K562 (cell line): ENCODE data around the gene LIMS1. TPM values are rescaled to one million over a fixed set of nuclear protein-coding genes. Genes with fewer than 3 reads are reported as not detected.

Source experiments
- ATAC-seq: fragments of 200-7000 bp; cut with Tn5 transposase; 3 replicates; pipeline ENCODE4 v1.9.1; 2020; ENCODE audit warnings: moderate library complexity
- BruUV-seq: library from RNA; stranded (reverse); fragments of 400-500 nt; replicated peaks from 2 replicates; lab custom pipeline; 2021; lab: Mats Ljungman, UMichigan
- CTCF ChIA-PET: fragments of 300-600 bp; formaldehyde crosslinking; extraction: SDS; loops from one replicate; lab custom pipeline; 2021; ENCODE audit warnings: low intra/inter-chr PET ratio; lab: Yijun Ruan, JAX
- POLR2A ChIA-PET: fragments of 300-600, 350-650 bp; sonication (Branson Sonifier 250); formaldehyde crosslinking; extraction: SDS; loops from one replicate; lab custom pipeline; 2021; ENCODE audit warnings: antibody characterized with exemption, inconsistent platforms; lab: Yijun Ruan, JAX
- DNase-seq, 4 experiments: peaks; one replicate each; pipeline versions ENCODE4 v3.0.0 to v3.0.0-alpha.2; 2011 to 2018; ENCODE audit warnings: low spot score in 3 of 4, mixed read lengths in 3 of 4; ENCODE audit errors: extremely low read depth in 1 of 4
- FAIRE-seq: peaks from 2 replicates; lab custom pipeline; 2011; peaks lifted over from hg19 to GRCh38; lab: Jason Lieb, UNC
- H2AFZ ChIP-seq: 2 replicates; pipeline ENCODE4 v1.6.0; 2011; ENCODE audit warnings: low read depth, low read length, control low read depth, inconsistent platforms
- H3K27ac ChIP-seq: fragments of 200-600 bp; 3 replicates; pipeline ENCODE4 v1.8.0; 2011; ENCODE audit warnings: low read depth, mild to moderate bottlenecking, control low read depth, inconsistent platforms, low read length, moderate library complexity, mixed read lengths; ENCODE audit errors: extremely low read depth
- H3K27me3 ChIP-seq, 2 experiments: fragments of 300-600 bp in 1 of 2; 2 replicates in 1 of 2; 3 replicates in 1 of 2; pipeline versions ENCODE4 v1.6.0 to v1.8.0; 2011; ENCODE audit warnings: inconsistent platforms in 2 of 2, low read length in 2 of 2, mild to moderate bottlenecking in 1 of 2, mixed read lengths in 1 of 2, moderate library complexity in 1 of 2; ENCODE audit not compliant: control insufficient read depth in 2 of 2, insufficient read depth in 2 of 2
- H3K36me3 ChIP-seq: fragments of 300-600 bp; 3 replicates; pipeline ENCODE4 v1.8.0; 2011; ENCODE audit warnings: mild to moderate bottlenecking, low read length, inconsistent platforms; ENCODE audit not compliant: control insufficient read depth, insufficient read depth
- H3K4me1 ChIP-seq, 2 experiments: fragments of 200-600 bp in 1 of 2; replicated peaks in 1 of 2; 2 replicates in 1 of 2; 3 replicates in 1 of 2; pipeline versions ENCODE4 v1.5.1 to v1.8.0; 2011; ENCODE audit warnings: inconsistent platforms in 2 of 2, low read length in 2 of 2, mild to moderate bottlenecking in 1 of 2, mixed read lengths in 1 of 2, moderate library complexity in 1 of 2; ENCODE audit not compliant: control insufficient read depth in 2 of 2, insufficient read depth in 2 of 2
- H3K4me2 ChIP-seq: 2 replicates; pipeline ENCODE4 v1.6.1; 2011; ENCODE audit warnings: low read length, control low read depth, inconsistent platforms, mixed read lengths; ENCODE audit not compliant: insufficient read depth
- H3K4me3 ChIP-seq: fragments of 200-600 bp; sonication (generic), shearing (Covaris generic); 2 replicates; pipeline ENCODE4 v1.5.1; 2016; ENCODE audit warnings: control low read depth, inconsistent platforms
- H3K79me2 ChIP-seq: fragments of 200-600 bp; 3 replicates; pipeline ENCODE4 v1.8.0; 2011; ENCODE audit warnings: low read length, inconsistent platforms; ENCODE audit not compliant: control insufficient read depth, insufficient read depth
- H3K9ac ChIP-seq, 2 experiments: 2 replicates each; pipeline versions ENCODE4 v1.6.0 to v1.6.1; 2011; ENCODE audit warnings: low read depth in 2 of 2, low read length in 2 of 2, control low read depth in 1 of 2, inconsistent platforms in 1 of 2, mild to moderate bottlenecking in 1 of 2, mixed read lengths in 1 of 2; ENCODE audit not compliant: insufficient read depth in 1 of 2
- H3K9me1 ChIP-seq: one replicate; pipeline ENCODE4 v1.6.0; 2011; ENCODE audit warnings: inconsistent platforms, mild to moderate bottlenecking, low read length, moderate library complexity; ENCODE audit not compliant: control insufficient read depth, insufficient read depth
- H3K9me3 ChIP-seq: replicated peaks from 2 replicates; pipeline ENCODE4 v1.5.1; 2011; ENCODE audit warnings: low read depth, low read length, inconsistent platforms; ENCODE audit not compliant: control insufficient read depth, insufficient read depth
- H4K20me1 ChIP-seq: replicated peaks from 2 replicates; pipeline ENCODE4 v1.6.1; 2011; ENCODE audit warnings: low read length, inconsistent platforms, mixed read lengths; ENCODE audit not compliant: control insufficient read depth, insufficient read depth
- ARID1B ChIP-seq: fragments of 450-650 bp; IDR thresholded peaks from 2 replicates; pipeline ENCODE4 v1.6.1; 2016; ENCODE audit warnings: antibody characterized with exemption, mild to moderate bottlenecking, inconsistent platforms
- BDP1 ChIP-seq: IDR thresholded peaks from 3 replicates; pipeline ENCODE4 v1.6.1; 2011; ENCODE audit not compliant: insufficient read length, insufficient read depth
- BRD4 ChIP-seq: fragments of 200-600 bp; sonication (generic); IDR thresholded peaks from 2 replicates; pipeline ENCODE4 v1.6.1; 2017; ENCODE audit warnings: inconsistent platforms
- C11orf30 ChIP-seq: fragments of 450-650 bp; IDR thresholded peaks from 2 replicates; pipeline ENCODE4 v1.6.1; 2016; ENCODE audit warnings: low read depth, mild to moderate bottlenecking
- E2F4 ChIP-seq: sonication (generic); formaldehyde crosslinking; IDR thresholded peaks from 2 replicates; pipeline ENCODE4 v1.8.0; 2022; ENCODE audit warnings: mild to moderate bottlenecking, low read depth, missing genetic modification reagents
- ETS1 ChIP-seq: conservative IDR thresholded peaks from 2 replicates; pipeline ENCODE4 v1.6.1; 2011; ENCODE audit warnings: low read depth, mild to moderate bottlenecking, low read length; ENCODE audit not compliant: control insufficient read depth
- HLTF ChIP-seq: fragments of 450-650 bp; IDR thresholded peaks from 2 replicates; pipeline ENCODE4 v1.6.1; 2016
- MAFF ChIP-seq: IDR thresholded peaks from 2 replicates; pipeline ENCODE4 v1.6.1; 2012; ENCODE audit warnings: low read length, improper control_type of control experiment
- MAFG ChIP-seq: fragments of 450-650 bp; conservative IDR thresholded peaks from 2 replicates; pipeline ENCODE4 v1.6.1; 2016; ENCODE audit warnings: missing genetic modification characterization, missing compliant biosample characterization
- MCM3 ChIP-seq: fragments of 450-650 bp; IDR thresholded peaks from 2 replicates; pipeline ENCODE4 v1.6.1; 2016
- MYC ChIP-seq, 2 experiments: fragments of 250-450 bp in 1 of 2; sonication (Bioruptor Pico) in 1 of 2; IDR thresholded peaks; 2 replicates each; pipeline versions ENCODE4 v1.5.1 to v1.6.1; 2012 to 2021; ENCODE audit warnings: low read depth in 2 of 2, borderline replicate concordance in 1 of 2, improper control_type of control experiment in 1 of 2, low read length in 1 of 2, mild to moderate bottlenecking in 1 of 2, moderate library complexity in 1 of 2
- NCOA1 ChIP-seq: fragments of 450-650 bp; IDR thresholded peaks from 2 replicates; pipeline ENCODE4 v1.6.1; 2016; ENCODE audit warnings: low read depth
- NEUROD1 ChIP-seq: fragments of 150-350 bp; IDR thresholded peaks from 2 replicates; pipeline ENCODE4 v1.6.1; 2014; ENCODE audit warnings: borderline replicate concordance, low read length, low read depth; ENCODE audit not compliant: partially characterized antibody
- NFE2 ChIP-seq: IDR thresholded peaks from 2 replicates; pipeline ENCODE4 v1.6.1; 2014; ENCODE audit warnings: antibody characterized with exemption, low read depth
- PCBP1 ChIP-seq: fragments of 200-400 bp; formaldehyde crosslinking; IDR thresholded peaks from 2 replicates; pipeline ENCODE4 v1.6.1; 2018; ENCODE audit warnings: mild to moderate bottlenecking, low read depth, low read length; ENCODE audit not compliant: poor library complexity, severe bottlenecking
- PCBP2 ChIP-seq: fragments of 200-400 bp; formaldehyde crosslinking; IDR thresholded peaks from 2 replicates; pipeline ENCODE4 v1.6.1; 2018; ENCODE audit warnings: low read length, low read depth, mild to moderate bottlenecking, moderate library complexity; ENCODE audit not compliant: poor library complexity, severe bottlenecking
- TCF7L2 ChIP-seq: fragments of 150-350 bp; IDR thresholded peaks from 2 replicates; pipeline ENCODE4 v1.6.1; 2016; ENCODE audit warnings: low read depth, mild to moderate bottlenecking, low read length, moderate library complexity
- TFE3 ChIP-seq: fragments of 450-650 bp; formaldehyde crosslinking; IDR thresholded peaks from 2 replicates; pipeline ENCODE4 v1.4.0; 2020; ENCODE audit warnings: mild to moderate bottlenecking, mixed read lengths
- WGBS: fragments of 100-300 bp; shearing (Covaris generic); methylation state at CpG from one replicate; pipeline ENCODE4 v1.1.6; 2016; ENCODE audit warnings: low coverage, mixed read lengths; ENCODE audit not compliant: insufficient coverage; ENCODE audit errors: missing lambda C conversion rate; 5-methylcytosine and 5-hydroxymethylcytosine counted together
- in situ Hi-C: fragments of 300-500 bp; cut with MboI; formaldehyde crosslinking; loops from 4 replicates; pipeline ENCODE4 v1.15.0; 2018; ENCODE audit warnings: inconsistent platforms, mixed read lengths
- intact Hi-C: fragments of 100-400 bp; cut with micrococcal nuclease; formaldehyde crosslinking; loops from 2 replicates; pipeline ENCODE4 v1.14.2; 2022
- polyA plus RNA-seq, 8 experiments: library from polyadenylated mRNA; depleted of rRNA in 4 of 8; stranded (reverse) in 5 of 8; unstranded in 3 of 8; fragments of >200 nt; fragmentation: Nextera tagmentation in 2 of 8; fragmentation: Illumina TruSeq in 1 of 8; extraction: Ambion mirVana in 2 of 8; extraction: Trizol in 1 of 8; gene quantifications; 2 replicates each; pipeline versions ENCODE4 v1.2.1 to v1.2.3, GENCODE V29; 2011 to 2014; ENCODE audit warnings: inconsistent platforms in 1 of 8, missing spikeins in 1 of 8
- total RNA-seq, 7 experiments: library from RNA; depleted of rRNA in 6 of 7; stranded (reverse); fragments of >200 nt in 6 of 7; fragmentation: Illumina TruSeq in 2 of 7; extraction: Trizol in 2 of 7; gene quantifications; 2 replicates each; pipeline versions ENCODE4 v1.2.1 to v1.2.3, GENCODE V29; 2011 to 2021; ENCODE audit warnings: low replicate concordance in 1 of 7

The LIMS1 gene
- total and polyA plus RNA-seq, 9 of the 15 experiments (the other 6 are each of a cell fraction or from before 2014, with no cell fraction given) = 52.8 to 134 (median 81.0) TPM

- 30% methylated on average over 9 of the region's 9 CpGs for WGBS
- H3K4me2 ChIP-seq = 0 out of 2 replicates have a peak overlapping the region, but pooled peaks have one; percentile 9
- intact Hi-C loops = no loop called here
- no peak for FAIRE-seq
- H2AFZ ChIP-seq = no peak overlapping the region
- H3K27me3 ChIP-seq = no peaks in the 10 kb centered on the region
- peak; percentile 10; the same call in 1 of the 3 replicates for ATAC-seq
- no peak overlapping the region for H3K27ac ChIP-seq
- no peak overlapping the region for H3K9ac ChIP-seq
- peaks cover 5 to 11% of the 10 kb centered on the region in 2 experiments; a peak in 2 of 5 replicates for H3K4me1 ChIP-seq
- no peak for DNase-seq
- peaks cover 5% of the 10 kb centered on the region; the same call in 1 of the 2 replicates for H4K20me1 ChIP-seq
- no peak overlapping the region for H3K4me3 ChIP-seq
- H3K36me3 ChIP-seq = no peaks in the 10 kb centered on the region
- H3K79me2 ChIP-seq = peaks cover 51% of the 10 kb centered on the region
- no peaks in the 10 kb centered on the region for H3K9me3 ChIP-seq
- ChIA-PET POLR2A (interaction anchor here (0.6 to 5.1 kb wide), 3 partner anchors 9 to 38 kb away, joined by 3 to 21 read pairs (median 6); partner anchors contain the start of gene LIMS1), CTCF (no interaction called here)
- no TSS peak for BruUV-seq
- in situ Hi-C loops = no loop called here
- no peaks in the 10 kb centered on the region for H3K9me1 ChIP-seq
- TF ChIP-seq BRD4 (no peak), MYC (IDR thresholded peaks at IDR 0.05; ENCODE audit: low read depth, low read length) (no peak), MYC (CRISPR knock-in tag; IDR thresholded peaks at IDR 0.05; ENCODE audit: borderline replicate concordance, low read depth) (no peak), NFE2 (peak; percentile 67), PCBP1 (no peak), HLTF (no peak), PCBP2 (no peak), MAFF (peak; percentile 38; the same call in 1 of the 2 replicates), E2F4 (CRISPR knock-in tag) (no peak), BDP1 (no peak), TFE3 (no peak), ARID1B (peak; percentile 59), MAFG (tag) (peak; percentile 56), C11orf30 (peak; percentile 49; the same call in 1 of the 2 replicates), TCF7L2 (no peak), NEUROD1 (no peak), NCOA1 (no peak), ETS1 (no peak), MCM3 (no peak)
These were observed 14.1 kb downstream of the LIMS1 start for GRCh38 chr2:108548208-108549003.
